ENCODE measurements around the gene TPD52L1. TPM values are rescaled to one million over a fixed set of nuclear protein-coding genes. Genes with fewer than 3 reads are reported as not detected.

TPD52L1 gene
- total and polyA plus RNA-seq, 2 experiments from 2014 or later: 5.1 to 12.3 TPM

DNA sequence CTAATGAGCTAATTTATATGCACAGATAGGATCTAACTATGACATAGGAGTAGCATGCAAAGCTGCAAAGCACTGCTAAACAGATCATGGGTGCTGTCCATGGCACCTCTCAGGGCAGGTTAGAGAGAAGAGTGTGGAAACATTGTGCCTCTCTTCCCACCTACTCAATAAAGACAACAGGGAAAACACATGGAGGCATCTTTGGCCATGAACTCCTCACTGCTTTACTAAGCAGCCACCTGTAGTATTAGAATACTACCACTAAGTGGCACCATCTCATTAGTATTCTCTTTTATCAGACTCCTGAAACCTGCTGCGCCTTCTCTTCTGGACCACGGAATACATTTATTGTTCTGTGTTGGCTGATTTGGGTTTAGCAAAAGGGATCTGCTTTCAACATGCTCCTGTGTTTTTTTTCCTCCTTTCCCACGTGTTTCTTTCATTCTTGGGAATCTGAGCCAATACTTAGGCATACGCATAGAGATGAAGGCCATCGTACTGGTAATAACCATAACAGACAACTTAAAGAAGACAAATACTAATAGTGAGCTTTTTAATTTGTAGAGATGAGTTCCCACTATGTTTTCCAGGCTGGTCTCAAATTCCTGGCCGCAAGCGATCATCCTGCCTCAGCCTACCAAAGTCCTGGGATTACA lies 157.5 kb downstream of the TPD52L1 start:
- Histone ChIP-seq H3F3A (ENCODE audit: insufficient read depth) (no peaks in the 10 kb centered on the region), H3K27ac (no peak overlapping the region), H3K9me3 (ENCODE audit: low read depth) (no peaks in the 10 kb centered on the region), H3K4me3 (no peak overlapping the region), H3K9me2 (ENCODE audit: insufficient read depth) (no peaks in the 10 kb centered on the region), H3K27me3 (replicated peaks; ENCODE audit: insufficient read depth) (peaks cover 2% of the 10 kb centered on the region; the same call in 1 of the 2 replicates), H2AFZ (no peak overlapping the region), H3K9ac (no peak overlapping the region), H4K20me1 (ENCODE audit: insufficient read depth) (no peaks in the 10 kb centered on the region), H3K4me1 (ENCODE audit: insufficient read depth) (no peaks in the 10 kb centered on the region), H3K36me3 (ENCODE audit: low read depth) (no peaks in the 10 kb centered on the region), H3K79me2 (ENCODE audit: insufficient read depth) (no peaks in the 10 kb centered on the region), H3K4me2 (ENCODE audit: unreplicated experiment) (no peak overlapping the region)
- TF ChIP-seq EZH2phosphoT487 (IDR thresholded peaks at IDR 0.05; ENCODE audit: insufficient read depth, low read depth) (no peak), EZH2 (IDR thresholded peaks at IDR 0.05; ENCODE audit: insufficient read depth, poor library complexity, severe bottlenecking) (no peak)
- 39 to 45% methylated on average over 7 of the region's 7 CpGs for WGBS, 2 experiments (ENCODE audit: low coverage in 1 of 2, low lambda C conversion rate in 2 of 2, missing lambda C conversion rate in 2 of 2)
- in situ Hi-C loops (cut with MboI): loop anchor here (5.0 kb wide), 1 partner anchor 451 kb away; no protein-coding TSS in a partner anchor
- DNase-seq: peak; percentile 78

GRCh38 chr6:125312478-125312877 lies 158.9 kb downstream of the TPD52L1 start:
- no peak overlapping the region for H3K4me3 ChIP-seq
- H3K9me3 ChIP-seq (ENCODE audit: low read depth): no peaks in the 10 kb centered on the region
- WGBS, 2 experiments (ENCODE audit: low coverage in 1 of 2, low lambda C conversion rate in 2 of 2, missing lambda C conversion rate in 2 of 2): 52 to 57% methylated on average over 2 of the region's 2 CpGs
- TF ChIP-seq EZH2phosphoT487 (IDR thresholded peaks at IDR 0.05; ENCODE audit: insufficient read depth, low read depth) (no peak), EZH2 (IDR thresholded peaks at IDR 0.05; ENCODE audit: insufficient read depth, poor library complexity, severe bottlenecking) (no peak)
- no peak overlapping the region for H3K4me2 ChIP-seq (ENCODE audit: unreplicated experiment)
- no peak overlapping the region for H3K27ac ChIP-seq
- H2AFZ ChIP-seq: no peak overlapping the region
- no peaks in the 10 kb centered on the region for H3K79me2 ChIP-seq (ENCODE audit: insufficient read depth)
- no peak overlapping the region for H3K9ac ChIP-seq
- H3K4me1 ChIP-seq (ENCODE audit: insufficient read depth): no peaks in the 10 kb centered on the region
- H3K9me2 ChIP-seq (ENCODE audit: insufficient read depth): no peaks in the 10 kb centered on the region
- no peaks in the 10 kb centered on the region for H3K36me3 ChIP-seq (ENCODE audit: low read depth)
- H3F3A ChIP-seq (ENCODE audit: insufficient read depth): no peaks in the 10 kb centered on the region
- no peaks in the 10 kb centered on the region for H4K20me1 ChIP-seq (ENCODE audit: insufficient read depth)
- H3K27me3 ChIP-seq (replicated peaks; ENCODE audit: insufficient read depth): no peaks in the 10 kb centered on the region; the same call in 1 of the 2 replicates
- in situ Hi-C loops (cut with MboI): loop anchor here (5.0 kb wide), 1 partner anchor 450 kb away; no protein-coding TSS in a partner anchor
- no peak for DNase-seq

DNA sequence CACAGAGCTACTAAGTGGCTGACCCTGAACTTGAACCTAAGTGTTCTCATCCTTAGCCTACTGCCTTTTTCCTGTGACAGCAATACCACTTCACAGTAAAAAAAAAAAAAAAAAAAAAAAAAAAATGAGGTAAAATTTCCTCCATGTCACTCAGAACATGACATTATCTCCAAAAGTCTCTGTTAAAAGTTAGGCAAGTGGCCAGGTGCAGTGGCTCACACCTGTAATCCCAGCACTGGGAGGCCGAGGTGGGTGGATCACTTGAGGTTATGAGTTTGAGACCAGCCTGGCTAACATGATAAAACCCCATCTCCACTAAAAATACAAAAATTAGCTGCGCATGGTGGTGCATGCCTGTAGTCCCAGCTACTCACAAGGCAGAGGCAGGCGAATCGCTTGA lies 159.4 kb downstream of the TPD52L1 start:
- H3K9ac ChIP-seq: no peak overlapping the region
- no peaks in the 10 kb centered on the region for H4K20me1 ChIP-seq (ENCODE audit: insufficient read depth)
- H3F3A ChIP-seq (ENCODE audit: insufficient read depth): no peaks in the 10 kb centered on the region
- in situ Hi-C loops (cut with MboI): loop anchor here (5.0 kb wide), 1 partner anchor 449 kb away; no protein-coding TSS in a partner anchor
- no peak overlapping the region for H3K27ac ChIP-seq
- no peaks in the 10 kb centered on the region for H3K9me2 ChIP-seq (ENCODE audit: insufficient read depth)
- peaks cover 3% of the 10 kb centered on the region; the same call in 1 of the 2 replicates for H3K27me3 ChIP-seq (replicated peaks; ENCODE audit: insufficient read depth)
- WGBS, 2 experiments (ENCODE audit: low coverage in 1 of 2, low lambda C conversion rate in 2 of 2, missing lambda C conversion rate in 2 of 2): 79% methylated on average over 4 of the region's 4 CpGs
- no peak overlapping the region for H3K4me3 ChIP-seq
- H3K4me2 ChIP-seq (ENCODE audit: unreplicated experiment): no peak overlapping the region
- no peak for TF ChIP-seq EZH2 (IDR thresholded peaks at IDR 0.05; ENCODE audit: insufficient read depth, poor library complexity, severe bottlenecking)
- no peak for TF ChIP-seq EZH2phosphoT487 (IDR thresholded peaks at IDR 0.05; ENCODE audit: insufficient read depth, low read depth)
- no peaks in the 10 kb centered on the region for H3K9me3 ChIP-seq (ENCODE audit: low read depth)
- DNase-seq: no peak
- no peaks in the 10 kb centered on the region for H3K79me2 ChIP-seq (ENCODE audit: insufficient read depth)
- H2AFZ ChIP-seq: no peak overlapping the region
- no peaks in the 10 kb centered on the region for H3K36me3 ChIP-seq (ENCODE audit: low read depth)
- H3K4me1 ChIP-seq (ENCODE audit: insufficient read depth): no peaks in the 10 kb centered on the region

Other genes starting within 250 kb of the TPD52L1 start
- gene RNF217, start 191.3 kb upstream of the TPD52L1 start, total RNA-seq (2014; rRNA removed; shearing (Covaris generic)): 10.9 and 15.2 TPM in 2 replicates
- 3.2 and 3.3 TPM in 2 replicates for gene RNF217, start 191.3 kb upstream of the TPD52L1 start, polyA plus RNA-seq (2016; fragmentation: Nextera tagmentation; extraction: Ambion mirVana)
- gene HDDC2, start 148.2 kb downstream of the TPD52L1 start, total RNA-seq (2014; rRNA removed; shearing (Covaris generic)): 51.1 and 55.1 TPM in 2 replicates
- gene HDDC2, start 148.2 kb downstream of the TPD52L1 start, polyA plus RNA-seq (2016; fragmentation: Nextera tagmentation; extraction: Ambion mirVana): 83.2 and 84.2 TPM in 2 replicates